Thymus (tissue), 11 donors: ENCODE data around the gene F5. TPM values are rescaled to one million over a fixed set of nuclear protein-coding genes. Genes with fewer than 3 reads are reported as not detected.
A peak's percentile ranks its signal among the peaks of the same experiment; 100 is the strongest.

Experiments used
- DNase-seq, 9 donors: peaks; one replicate each; pipeline ENCODE4 v3.0.0-alpha.2; 2013; ENCODE audit warnings: low spot score in 9 of 9, low read depth in 6 of 9, missing footprints in 1 of 9
- H3K27ac ChIP-seq, 2 donors: one replicate each; pipeline ENCODE4 v1.5.1; 2013; ENCODE audit warnings: control low read depth in 1 of 2, low read depth in 1 of 2, low read length in 1 of 2, mild to moderate bottlenecking in 1 of 2, moderate library complexity in 1 of 2
- H3K27me3 ChIP-seq, 2 donors: one replicate each; pipeline ENCODE4 v1.5.1; 2013; ENCODE audit warnings: low read length in 1 of 2; ENCODE audit not compliant: control insufficient read depth in 2 of 2, insufficient read depth in 1 of 2
- H3K36me3 ChIP-seq, 2 donors: one replicate each; pipeline ENCODE4 v1.5.1; 2013; ENCODE audit warnings: low read length in 1 of 2, mild to moderate bottlenecking in 1 of 2, moderate library complexity in 1 of 2; ENCODE audit not compliant: control insufficient read depth in 2 of 2, insufficient read depth in 2 of 2
- H3K4me1 ChIP-seq, 2 donors: one replicate each; pipeline ENCODE4 v1.5.1; 2013; ENCODE audit warnings: low read length in 2 of 2; ENCODE audit not compliant: control insufficient read depth in 2 of 2, insufficient read depth in 2 of 2
- H3K4me3 ChIP-seq, 2 donors: one replicate each; pipeline ENCODE4 v1.5.1; 2013; ENCODE audit warnings: low read length in 2 of 2, control low read depth in 1 of 2, mild to moderate bottlenecking in 1 of 2
- H3K9me3 ChIP-seq, 2 donors: one replicate each; pipeline ENCODE4 v1.5.1; 2013; ENCODE audit warnings: low read length in 1 of 2, mild to moderate bottlenecking in 1 of 2; ENCODE audit not compliant: control insufficient read depth in 2 of 2, insufficient read depth in 1 of 2
- WGBS: extraction: QIAGEN DNeasy Blood & Tissue Kit; methylation state at CpG from one replicate; pipeline ENCODE4 v1.1.7; 2013; 5-methylcytosine and 5-hydroxymethylcytosine counted together
- polyA plus RNA-seq: library from polyadenylated mRNA; stranded (reverse); fragments of 200-250 nt; gene quantifications from one replicate; pipeline ENCODE4 v1.2.3, GENCODE V29; 2013
- total RNA-seq: library from RNA; stranded (reverse); fragments of 120-200 nt; gene quantifications from one replicate; pipeline ENCODE4 v1.2.4, GENCODE V29; 2013
- donor health status: healthy.

The F5 gene
- total and polyA plus RNA-seq, 2 donors, result 0.85 to 4.1 TPM

DNA sequence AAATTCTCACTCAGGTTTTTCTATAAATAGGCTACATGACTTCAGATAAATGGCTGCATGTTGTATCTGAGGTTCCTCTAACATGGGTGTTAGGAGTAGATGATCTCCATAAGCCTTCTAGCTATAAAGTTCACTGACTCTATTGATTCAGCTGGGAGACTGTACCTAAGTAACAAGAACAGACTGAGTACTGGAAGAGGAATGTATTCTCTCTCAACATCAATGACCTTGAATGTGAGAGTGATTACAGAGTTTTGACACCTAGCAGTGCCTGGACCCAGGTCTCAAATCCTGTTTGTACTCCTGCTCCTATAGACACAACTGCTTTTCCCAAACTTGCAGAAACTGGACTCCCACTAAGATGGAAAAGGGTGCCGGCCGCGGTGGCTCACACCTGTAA is 91.9 kb downstream of the F5 start:
- H3K4me3 ChIP-seq, result no peak overlapping the region
- WGBS, result 99% methylated on average over 3 of the region's 3 CpGs
- no peaks in the 10 kb centered on the region for H3K36me3 ChIP-seq
- no peak overlapping the region for H3K27ac ChIP-seq
- H3K9me3 ChIP-seq, result no peaks in the 10 kb centered on the region
- no peaks in the 10 kb centered on the region for H3K4me1 ChIP-seq
- DNase-seq, result no peak
- no peaks in the 10 kb centered on the region for H3K27me3 ChIP-seq

GRCh38 chr1:169493251-169493650 is 93.0 kb downstream of the F5 start:
- H3K9me3 ChIP-seq, result no peaks in the 10 kb centered on the region
- H3K36me3 ChIP-seq, result no peaks in the 10 kb centered on the region
- 97% methylated on average over 1 of the region's 1 CpG for WGBS

GRCh38 chr1:169491845-169492281 is 94.4 kb downstream of the F5 start:
- Histone ChIP-seq H3K36me3 (no peaks in the 10 kb centered on the region), H3K27me3 (no peaks in the 10 kb centered on the region), H3K9me3 (no peaks in the 10 kb centered on the region), H3K27ac (no peak overlapping the region), H3K4me1 (no peaks in the 10 kb centered on the region), H3K4me3 (no peak overlapping the region)
- DNase-seq, result no peak
- WGBS, result 96% methylated on average over 3 of the region's 3 CpGs

More at GRCh38 chr1:169493251-169493650, 93.0 kb downstream of the F5 start:
- Histone ChIP-seq H3K27me3 (no peaks in the 10 kb centered on the region), H3K27ac (no peak overlapping the region), H3K4me3 (no peak overlapping the region), H3K4me1 (no peaks in the 10 kb centered on the region)
- no peak for DNase-seq

- 91% methylated on average over 4 of the region's 4 CpGs for WGBS
- H3K4me3 ChIP-seq, result no peak overlapping the region
- no peaks in the 10 kb centered on the region for H3K27me3 ChIP-seq
- H3K4me1 ChIP-seq, result peaks cover 10 to 13% of the 10 kb centered on the region in 2 donors
- no peak for DNase-seq
- no peaks in the 10 kb centered on the region for H3K9me3 ChIP-seq
- no peak overlapping the region for H3K27ac ChIP-seq
- H3K36me3 ChIP-seq, result no peaks in the 10 kb centered on the region
Measured at GRCh38 chr1:169488157-169488556, 98.1 kb downstream of the F5 start.

DNA sequence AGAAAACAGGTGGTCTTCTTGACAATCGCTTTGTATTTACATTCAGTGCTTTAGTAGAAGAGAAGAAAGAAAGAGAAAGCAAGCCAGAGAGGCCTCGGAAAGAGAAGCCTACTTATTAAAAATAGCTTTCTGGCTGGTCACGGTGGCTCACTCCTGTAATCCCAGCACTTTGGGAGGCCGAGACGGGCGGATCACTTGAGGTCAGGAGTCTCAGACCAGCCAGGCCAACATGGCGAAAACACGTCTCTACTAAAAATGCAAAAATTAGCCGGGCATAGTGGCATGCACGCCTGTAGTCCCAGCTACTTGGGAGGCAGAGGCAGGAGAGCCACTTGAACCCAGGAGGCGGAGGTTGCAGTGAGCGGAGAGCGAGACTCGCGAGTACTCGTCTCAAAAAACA is 98.7 kb downstream of the F5 start:
- DNase-seq, result no peak
- H3K4me1 ChIP-seq, result peaks cover 10 to 13% of the 10 kb centered on the region in 2 donors
- H3K36me3 ChIP-seq, result no peaks in the 10 kb centered on the region
- no peak overlapping the region for H3K27ac ChIP-seq
- no peaks in the 10 kb centered on the region for H3K27me3 ChIP-seq
- no peak overlapping the region for H3K4me3 ChIP-seq
- WGBS, result 97% methylated on average over 16 of the region's 16 CpGs
- no peaks in the 10 kb centered on the region for H3K9me3 ChIP-seq

DNA sequence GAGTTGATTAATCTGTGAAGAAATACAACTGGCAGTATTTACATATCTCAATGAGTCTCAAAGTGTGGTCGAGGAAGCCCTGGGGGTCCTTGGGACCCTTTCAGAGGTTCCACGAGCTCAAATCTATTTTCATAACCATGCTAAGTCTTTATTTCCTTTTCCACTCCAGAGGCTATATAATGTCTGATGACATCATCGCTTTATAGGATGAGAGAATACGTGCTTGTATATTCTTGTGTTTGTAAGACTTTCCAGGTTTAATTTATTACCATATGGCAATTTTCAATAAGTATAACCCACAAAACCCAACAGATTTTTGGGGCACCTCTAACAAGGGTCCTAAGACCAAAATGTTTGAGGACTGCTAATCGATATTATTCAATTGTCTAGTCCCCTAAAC is 99.1 kb downstream of the F5 start:
- Histone ChIP-seq H3K36me3 (no peaks in the 10 kb centered on the region), H3K9me3 (no peaks in the 10 kb centered on the region), H3K4me1 (peaks cover 10 to 13% of the 10 kb centered on the region in 2 donors), H3K27ac (no peak overlapping the region), H3K4me3 (peak overlapping the region in 1 of 2 donors; percentile 92), H3K27me3 (no peaks in the 10 kb centered on the region)
- WGBS, result 97% methylated on average over 5 of the region's 5 CpGs
- no peak for DNase-seq

GRCh38 chr1:169486281-169487051 is 99.8 kb downstream of the F5 start:
- peaks cover 10 to 13% of the 10 kb centered on the region in 2 donors for H3K4me1 ChIP-seq
- no peaks in the 10 kb centered on the region for H3K9me3 ChIP-seq
- peak overlapping the region; percentile 48 to 67 for H3K27ac ChIP-seq
- 5% methylated on average over 14 of the region's 14 CpGs for WGBS
- no peak for DNase-seq
- peak overlapping the region; percentile 54 to 92 for H3K4me3 ChIP-seq
- no peaks in the 10 kb centered on the region for H3K27me3 ChIP-seq
- H3K36me3 ChIP-seq, result no peaks in the 10 kb centered on the region

GRCh38 chr1:169485431-169486280 is 100.6 kb downstream of the F5 start, which contains the start of gene SLC19A2:
TSS of gene SLC19A2 (minus strand) at chr1:169485944. CDS start at chr1:169485766, 178 bp downstream.
- Histone ChIP-seq H3K36me3 (no peaks in the 10 kb centered on the region), H3K4me3 (peak within 1 kb of the TSS; percentile 54 to 92), H3K9me3 (no peaks in the 10 kb centered on the region), H3K27ac (peak within 1 kb of the TSS; percentile 48 to 88), H3K27me3 (no peaks in the 10 kb centered on the region), H3K4me1 (peaks cover 10 to 13% of the 10 kb centered on the region in 2 donors)
- WGBS, result under 1% methylated on average over 85 of the region's 85 CpGs
- peak; percentile 81 to 97 (median 92) for DNase-seq
